NOMO-1 treated with DMSO at 0.1 percent for 48 hours (cell line): ENCODE results near the gene ARHGAP26.

Source experiments
- DNase-seq: peaks from one replicate; lab custom pipeline; 2025; ENCODE audit not compliant: unreplicated experiment; lab: John Stamatoyannopoulos, UW

ARHGAP26 gene

DNA sequence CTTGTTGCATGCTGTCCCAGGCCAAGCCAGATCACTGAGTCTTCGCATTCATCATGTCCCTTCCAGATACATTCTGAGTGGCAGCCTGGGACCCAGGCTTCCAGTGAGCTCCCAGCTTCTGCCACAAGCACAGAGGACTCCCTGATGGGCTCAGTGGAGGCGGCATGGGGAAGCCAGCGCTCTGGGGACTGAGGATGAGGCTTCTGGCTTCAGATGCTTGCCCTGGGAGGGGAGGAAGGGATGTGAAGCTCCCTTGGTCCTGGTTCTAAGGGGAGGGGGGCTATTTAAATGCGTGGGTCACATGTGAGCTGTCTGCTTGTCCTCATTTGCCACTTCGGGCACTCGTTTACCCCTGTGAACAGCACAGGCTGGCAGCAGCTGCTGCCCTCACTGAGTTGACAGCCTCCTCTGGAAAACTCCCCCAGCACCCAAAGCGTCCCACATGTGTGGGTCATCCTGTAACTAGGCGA, 459.3 kb downstream of the ARHGAP26 start:
- no peak for DNase-seq

DNA sequence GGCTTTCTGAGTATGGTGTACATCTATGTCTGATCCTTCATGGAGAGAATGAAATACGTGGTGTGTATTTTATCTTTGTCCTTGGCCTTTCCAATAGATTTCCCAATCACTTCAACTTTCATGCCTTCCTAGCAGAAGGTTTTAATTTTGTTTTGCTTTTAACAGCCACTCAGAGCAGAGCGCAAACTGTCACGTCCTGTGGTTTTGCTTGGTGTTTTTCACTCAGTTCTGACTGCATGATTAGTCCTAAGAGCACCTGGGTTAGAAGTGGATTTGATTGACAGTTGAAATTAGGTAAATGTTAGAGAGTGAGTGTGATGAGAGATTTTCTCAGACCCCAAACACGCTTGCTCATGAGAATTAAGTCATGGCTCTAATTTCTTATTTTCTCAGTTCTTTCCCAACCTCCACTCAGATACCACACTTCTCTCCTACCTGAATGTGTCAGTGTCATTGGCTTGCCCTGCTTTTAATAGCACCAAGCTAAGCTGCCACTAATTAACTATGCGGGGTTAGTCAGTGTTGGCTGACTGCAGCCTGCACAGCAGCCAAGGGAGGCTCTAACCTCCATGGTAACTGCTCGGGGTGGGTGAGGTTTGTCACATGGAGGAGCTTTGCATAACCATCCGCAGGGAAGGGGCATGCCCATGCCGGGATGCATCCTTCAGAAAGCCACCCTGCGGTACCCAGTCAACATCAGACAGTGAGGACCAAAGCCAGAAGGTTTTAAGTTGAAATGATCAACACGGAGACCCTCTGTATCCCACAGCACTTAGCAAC, 459.9 kb downstream of the ARHGAP26 start:
- DNase-seq: peak; percentile 46

DNA sequence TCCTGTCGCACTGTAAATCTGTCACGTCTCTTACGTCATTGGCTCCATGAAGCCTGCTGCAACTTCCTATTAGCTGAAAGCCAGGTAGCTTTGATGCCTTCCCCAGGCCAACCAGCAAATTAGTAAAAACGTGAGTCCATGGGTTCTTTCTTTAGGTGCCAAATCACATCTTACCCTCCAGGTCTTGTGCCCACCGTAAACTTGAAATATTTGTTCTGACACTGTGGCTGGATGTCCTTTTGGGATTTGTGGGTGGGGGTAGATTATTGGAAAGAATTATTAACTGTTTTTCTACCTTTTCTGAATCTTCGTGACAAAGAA, 460.5 kb downstream of the ARHGAP26 start:
- peak; percentile 25 for DNase-seq

DNA sequence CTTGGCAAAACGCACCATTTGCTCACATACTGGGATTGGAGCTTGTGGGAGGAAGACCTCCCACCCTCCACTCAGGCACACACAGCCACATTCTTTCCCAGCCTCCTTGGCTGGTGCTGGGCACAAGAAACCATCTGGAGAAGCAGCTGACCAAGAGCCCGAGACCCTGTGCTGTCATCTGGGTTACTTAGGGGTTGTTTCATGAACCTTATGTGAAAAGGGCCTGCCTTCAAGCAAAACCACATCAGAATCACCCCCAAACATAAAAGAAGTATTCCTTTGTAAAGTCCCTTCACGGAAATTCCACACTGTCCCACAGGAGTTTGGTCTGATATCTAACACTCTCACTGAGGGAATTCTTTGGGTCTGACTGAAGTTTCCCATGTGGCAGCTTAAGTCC, 461.2 kb downstream of the ARHGAP26 start:
- no peak for DNase-seq

DNA sequence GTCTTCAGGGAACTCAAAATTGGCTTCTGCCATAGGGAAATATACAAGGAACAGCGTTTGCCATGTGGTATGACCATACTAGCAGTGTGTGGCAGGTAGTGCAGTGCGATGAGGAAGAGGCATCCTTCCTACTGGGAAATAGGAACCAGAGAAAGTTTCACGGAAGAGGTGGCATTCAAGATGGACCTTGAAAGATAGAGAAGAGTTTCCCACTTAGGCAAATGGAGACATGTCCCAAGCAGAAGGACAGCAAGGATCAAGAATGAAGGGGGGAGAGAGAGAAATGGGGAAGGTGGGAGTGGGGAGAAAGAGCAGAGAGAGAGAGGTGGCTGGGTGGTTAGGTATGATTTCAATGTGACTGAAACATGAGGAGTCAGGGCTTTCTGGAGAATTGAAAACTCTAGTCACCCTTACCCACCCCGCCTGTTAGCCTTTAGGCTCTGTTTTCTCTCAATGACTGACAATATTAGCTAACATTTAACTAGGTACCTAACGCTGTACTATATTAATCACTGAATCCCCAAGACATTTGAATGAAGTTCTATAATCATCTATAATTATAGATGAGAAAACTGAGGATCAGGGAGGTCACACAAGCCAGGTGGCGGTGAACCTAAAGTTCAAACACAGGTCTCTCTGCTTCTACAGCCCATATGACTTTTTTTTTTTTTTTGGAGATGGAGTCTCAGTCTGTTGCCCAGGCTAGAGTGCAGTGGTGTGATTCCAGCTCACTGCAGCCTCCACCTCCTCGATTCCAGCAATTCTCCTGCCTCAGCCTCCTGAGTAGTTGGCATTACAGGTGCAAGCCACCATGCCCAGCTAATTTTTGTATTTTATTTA, 462.0 kb downstream of the ARHGAP26 start:
- no peak for DNase-seq

DNA sequence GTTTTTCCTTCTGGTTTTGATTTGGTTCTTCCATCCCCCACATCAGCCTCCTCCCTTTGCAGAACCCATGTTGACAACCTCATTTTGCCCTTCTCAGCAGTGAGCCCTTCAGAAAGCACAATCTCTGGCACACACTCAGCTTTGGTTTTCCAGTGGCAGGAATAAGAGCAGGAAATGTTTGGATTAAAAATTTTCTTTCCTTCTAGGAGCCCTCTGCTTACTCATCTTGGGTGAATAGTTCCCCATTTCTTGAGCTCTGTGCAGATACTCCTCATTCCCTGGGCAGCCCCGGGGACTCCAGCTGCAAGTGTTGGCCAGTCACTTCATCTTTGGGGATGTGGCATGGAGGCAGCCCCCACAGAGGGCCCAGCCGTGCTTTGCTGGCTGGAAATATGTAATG, 462.9 kb downstream of the ARHGAP26 start:
- DNase-seq: no peak

DNA sequence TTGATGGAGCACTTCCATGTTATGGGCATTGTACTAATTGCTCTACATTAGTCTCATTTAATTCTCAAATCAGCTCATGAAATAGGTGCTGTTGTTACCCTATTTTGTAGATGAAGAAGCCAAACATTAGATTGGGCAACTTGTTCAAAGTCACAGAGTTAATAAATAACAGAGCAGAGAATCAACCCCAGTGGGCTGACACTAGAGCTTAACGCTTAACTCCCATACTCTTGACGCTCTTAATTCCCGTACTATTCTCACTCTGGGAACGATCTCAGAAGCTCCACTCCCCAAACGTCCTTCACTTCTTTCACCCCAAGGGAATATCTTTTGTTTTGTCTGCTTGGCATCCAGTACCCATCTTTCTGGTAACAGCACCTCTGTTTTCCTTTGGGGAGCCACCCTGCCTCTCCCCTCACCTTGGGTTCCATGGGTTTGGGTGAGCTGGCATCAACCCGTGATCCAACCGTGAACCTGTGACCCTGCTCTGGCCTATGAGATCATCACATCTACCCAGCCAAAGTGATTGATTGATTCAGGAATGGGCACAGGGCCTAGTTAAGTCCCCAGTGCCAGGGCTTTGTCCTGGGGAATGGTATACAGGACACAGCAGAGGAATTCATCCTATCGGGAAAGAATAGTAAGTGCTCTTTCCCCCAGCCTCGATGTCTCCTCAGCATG, 464.1 kb downstream of the ARHGAP26 start:
- no peak for DNase-seq

DNA sequence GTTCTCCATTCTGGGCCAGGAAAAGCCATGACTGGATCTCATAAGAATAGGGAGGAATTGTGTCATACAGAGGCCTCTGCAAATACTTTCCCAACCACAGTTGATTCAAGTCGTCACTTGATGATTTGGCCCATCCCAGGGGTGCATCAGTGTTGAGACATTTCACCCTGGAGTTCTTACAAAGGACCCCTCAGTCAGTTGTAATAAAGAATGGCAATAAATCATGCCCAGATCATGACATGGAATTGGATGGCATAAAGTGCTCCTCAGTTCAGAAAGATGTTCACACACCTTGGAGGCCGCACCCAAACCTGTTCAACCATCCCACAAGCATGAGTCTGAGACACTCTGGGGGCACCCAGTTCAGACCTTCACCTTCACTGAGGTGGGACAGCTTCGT, 465.2 kb downstream of the ARHGAP26 start:
- no peak for DNase-seq

DNA sequence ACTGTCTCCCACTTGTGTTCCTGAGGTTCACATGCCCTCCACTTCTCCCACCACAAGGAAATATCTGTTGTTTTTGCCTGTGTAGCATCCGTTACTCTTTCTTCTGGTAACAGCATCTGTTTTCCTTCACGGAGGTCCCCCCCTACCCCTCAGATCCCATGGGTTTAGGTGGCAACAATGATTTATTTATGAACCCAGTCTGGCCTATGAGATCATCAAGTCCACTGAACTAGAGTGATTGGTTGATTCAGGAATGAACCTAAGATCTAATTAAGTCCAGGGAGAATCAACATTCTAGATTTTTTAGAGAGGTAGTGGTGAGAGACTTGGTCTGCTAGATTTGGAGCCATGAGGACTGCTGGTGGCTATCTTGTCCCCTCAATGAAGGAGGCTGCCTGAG, 466.5 kb downstream of the ARHGAP26 start:
- DNase-seq: no peak

DNA sequence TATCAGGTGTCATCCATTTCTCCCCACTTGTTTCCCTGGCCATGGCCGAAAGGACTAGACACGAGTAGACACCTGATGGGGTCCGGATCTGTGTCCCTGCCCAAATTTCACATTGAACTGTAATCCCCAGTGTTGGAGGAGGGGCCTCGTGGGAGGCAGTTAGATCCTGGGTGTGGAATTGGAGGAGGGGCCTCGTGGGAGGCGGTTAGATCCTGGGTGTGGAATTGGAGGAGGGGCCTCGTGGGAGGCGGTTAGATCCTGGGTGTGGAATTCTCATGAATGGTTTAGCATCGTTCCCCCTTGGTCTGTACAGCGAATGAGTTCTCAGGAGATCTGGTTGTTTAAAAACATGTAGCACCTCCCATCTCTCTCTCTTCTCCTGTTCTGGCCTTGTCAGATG, 467.5 kb downstream of the ARHGAP26 start:
- no peak for DNase-seq

DNA sequence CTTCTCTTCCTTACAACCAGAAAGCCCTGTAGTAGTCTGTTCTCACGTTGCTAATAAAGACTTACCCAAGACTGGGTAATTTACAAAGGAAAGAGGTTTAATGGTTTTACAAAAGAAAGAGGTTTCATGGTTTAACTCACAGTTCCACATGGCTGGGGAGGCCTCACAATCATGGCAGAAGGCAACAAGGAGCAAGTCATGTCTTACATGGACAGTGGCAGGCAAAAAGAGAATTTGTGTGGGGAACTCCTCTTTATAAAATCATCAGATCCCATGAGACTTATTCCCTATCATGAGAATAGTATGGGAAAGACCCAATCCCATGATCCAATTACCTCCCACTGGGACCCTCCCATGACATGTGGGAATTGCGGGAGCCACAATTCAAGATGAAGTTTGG, 468.4 kb downstream of the ARHGAP26 start:
- DNase-seq: no peak

DNA sequence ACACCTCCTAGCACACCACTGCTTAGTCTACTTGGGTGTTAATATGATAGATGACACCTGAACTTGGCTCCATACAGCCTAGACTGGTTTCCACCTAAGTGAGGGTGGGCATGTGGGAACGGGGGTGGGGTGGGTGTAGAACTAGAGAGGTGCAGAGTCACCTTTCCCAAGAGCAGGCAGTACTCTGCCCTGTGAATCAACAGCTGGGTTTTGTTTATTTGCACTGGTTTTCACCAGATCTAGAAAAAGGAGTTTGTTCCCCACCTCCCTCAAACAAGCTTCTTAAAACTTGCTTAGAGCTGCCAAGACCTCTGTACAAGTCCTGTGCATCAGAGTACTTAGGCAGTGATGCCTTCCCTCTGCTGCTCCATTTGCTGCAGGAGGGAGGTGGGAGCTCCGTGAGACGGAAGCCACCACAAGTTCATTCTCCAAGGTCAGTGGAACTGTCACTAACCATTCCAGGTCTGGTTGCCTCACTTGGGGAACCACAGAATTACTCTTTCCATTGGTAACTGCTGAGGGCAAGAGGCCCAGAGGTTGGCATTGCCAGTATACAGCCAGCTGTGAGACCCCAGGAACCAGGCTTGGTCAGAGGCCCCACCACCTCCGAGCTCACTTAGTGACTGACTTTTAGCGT, 469.8 kb downstream of the ARHGAP26 start:
- DNase-seq: no peak

DNA sequence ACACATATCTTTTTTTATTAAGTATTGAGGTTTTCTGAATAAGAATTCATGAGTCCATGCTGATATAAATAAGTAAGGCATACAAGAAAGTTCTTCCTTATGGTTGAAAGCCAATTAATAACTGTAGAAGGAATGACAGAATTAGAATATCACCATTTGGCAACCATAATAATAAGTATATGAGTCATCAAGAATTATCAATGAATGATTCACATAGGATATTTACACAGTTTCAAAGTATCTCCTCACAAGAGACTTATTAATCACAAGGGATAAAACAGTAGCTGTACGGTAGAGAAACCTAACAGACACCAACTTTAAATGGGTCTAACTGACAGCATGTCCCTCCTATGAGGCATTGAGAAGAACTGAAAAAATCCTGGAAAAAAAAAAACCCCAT, 471.7 kb downstream of the ARHGAP26 start:
- no peak for DNase-seq

DNA sequence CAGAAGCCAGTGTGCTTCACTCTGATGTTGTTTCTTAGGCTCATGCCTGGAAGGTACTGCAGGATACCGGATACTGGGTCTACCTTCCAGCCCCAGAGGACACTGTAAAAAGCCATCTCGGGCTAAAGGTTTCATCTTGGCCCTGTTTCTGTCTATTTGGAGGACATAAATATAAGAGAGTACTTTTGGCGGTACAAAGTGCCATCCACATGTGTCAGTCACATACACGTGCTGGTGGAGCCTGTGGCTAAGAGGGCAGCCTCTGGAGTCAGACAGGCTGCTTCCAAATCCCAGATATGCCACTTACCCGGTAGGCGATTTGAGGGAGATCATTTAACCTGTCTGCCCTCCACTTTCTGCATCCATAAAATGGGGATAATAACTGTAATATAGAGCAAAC, 472.9 kb downstream of the ARHGAP26 start:
- no peak for DNase-seq

DNA sequence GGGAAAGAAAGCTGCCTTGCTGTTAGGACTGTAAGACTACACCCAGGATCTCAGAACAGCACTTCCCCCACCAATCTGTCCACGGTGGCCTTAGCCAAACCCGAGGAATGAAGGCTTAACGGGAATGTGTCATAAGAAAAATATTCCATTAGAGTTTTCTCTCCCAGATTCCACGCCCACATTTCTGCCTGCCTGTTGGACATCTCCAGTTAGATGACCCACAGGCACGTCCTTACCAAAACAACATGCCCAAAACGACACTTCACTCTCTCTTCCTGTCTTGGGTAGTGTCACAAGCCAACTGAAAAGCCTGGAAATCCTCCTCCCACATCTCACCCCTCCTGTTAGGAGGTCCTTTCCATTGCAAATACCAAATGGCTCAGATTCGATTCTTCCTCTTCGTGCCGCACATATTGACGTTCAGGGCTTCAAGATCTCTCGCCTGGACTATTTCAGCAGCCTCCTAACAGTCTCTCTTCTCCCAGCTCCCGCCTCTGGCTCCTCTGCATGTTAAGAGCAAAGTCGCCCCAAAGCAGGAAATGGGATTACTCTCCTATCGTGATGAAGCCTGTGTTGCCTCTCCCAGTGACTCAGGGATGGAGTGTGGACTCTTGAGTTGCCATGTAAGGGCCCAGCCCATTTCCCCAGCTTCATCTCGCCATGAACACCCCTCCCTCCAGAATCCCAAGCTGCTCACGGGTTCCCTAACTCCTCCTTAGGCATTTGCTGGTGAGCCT, 474.0 kb downstream of the ARHGAP26 start:
- DNase-seq: no peak

DNA sequence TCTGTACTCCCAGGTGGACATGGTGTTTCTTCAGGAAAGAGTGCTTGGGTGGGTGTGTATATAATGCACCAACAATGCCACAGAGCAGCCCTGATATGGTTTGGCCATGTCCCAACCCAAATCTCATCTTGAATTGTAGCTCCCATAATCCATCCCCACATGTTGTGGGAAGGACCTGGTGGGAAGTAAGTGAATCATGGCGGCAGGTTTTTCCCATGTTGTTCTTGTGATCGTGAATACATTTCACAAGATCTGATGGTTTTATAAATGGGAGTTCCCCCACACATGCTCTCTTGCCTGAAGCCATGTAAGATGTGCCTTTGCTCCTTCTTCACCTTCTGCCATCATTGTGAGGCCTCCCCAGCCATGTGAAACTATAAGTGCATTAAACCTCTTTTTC, 474.8 kb downstream of the ARHGAP26 start:
- no peak for DNase-seq

DNA sequence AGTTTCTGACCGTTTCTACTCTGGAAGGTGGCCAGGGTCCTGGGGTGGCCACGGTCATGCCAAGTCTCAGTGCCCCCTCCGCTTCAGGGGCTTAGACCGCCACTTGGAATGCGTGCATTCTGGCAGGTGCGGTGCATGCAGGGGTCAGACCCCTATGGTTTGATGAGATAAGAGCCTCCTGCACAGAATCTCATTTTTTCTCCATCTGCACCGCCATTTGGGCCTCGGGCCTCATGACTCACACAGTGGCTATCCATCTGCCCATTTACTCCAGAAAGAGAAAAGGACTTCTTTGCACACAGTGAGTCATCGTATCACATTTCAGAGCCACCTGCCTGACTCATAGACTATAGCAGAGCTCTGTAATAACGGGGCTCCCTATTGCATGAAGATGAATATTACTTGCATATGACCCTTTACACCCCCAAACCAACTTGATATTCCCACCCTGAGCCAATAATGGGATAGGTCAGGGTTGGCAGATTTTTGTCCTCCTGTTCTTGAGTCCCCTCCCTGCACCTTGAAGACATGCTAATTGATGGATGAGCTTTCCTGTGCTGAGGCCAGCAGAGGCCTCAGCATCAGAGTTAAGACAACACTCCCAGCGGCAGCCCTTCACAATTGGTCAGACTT, 475.9 kb downstream of the ARHGAP26 start:
- DNase-seq: no peak

DNA sequence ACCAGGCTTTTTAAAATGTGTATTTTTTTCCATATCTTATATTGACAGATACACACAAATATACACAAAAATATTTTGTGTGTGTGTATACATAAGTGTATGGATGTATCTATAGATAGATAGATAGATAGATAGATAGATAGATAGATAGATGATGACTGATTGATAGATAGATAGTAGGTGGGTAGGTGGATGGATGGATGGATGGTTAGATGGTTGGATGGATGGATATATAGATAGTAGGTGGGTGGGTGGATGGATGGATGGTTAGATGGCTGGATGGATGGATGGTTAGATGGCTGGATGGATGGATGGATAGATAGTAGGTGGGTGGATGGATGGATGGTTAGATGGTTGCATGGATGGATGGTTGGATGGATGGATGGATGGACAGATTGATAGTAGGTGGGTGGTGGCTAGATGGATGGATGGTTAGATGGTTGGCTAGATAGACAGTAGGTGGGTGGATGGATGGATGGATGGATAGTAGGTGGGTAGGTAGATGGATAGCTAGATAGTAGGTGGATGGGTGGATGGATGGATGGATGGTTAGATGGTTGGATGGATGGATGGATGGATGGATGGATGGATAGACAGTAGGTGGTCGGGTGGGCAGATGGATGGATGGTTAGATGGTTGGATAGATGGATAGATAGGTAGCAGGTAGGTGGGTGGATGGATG, 477.1 kb downstream of the ARHGAP26 start:
- no peak for DNase-seq

DNA sequence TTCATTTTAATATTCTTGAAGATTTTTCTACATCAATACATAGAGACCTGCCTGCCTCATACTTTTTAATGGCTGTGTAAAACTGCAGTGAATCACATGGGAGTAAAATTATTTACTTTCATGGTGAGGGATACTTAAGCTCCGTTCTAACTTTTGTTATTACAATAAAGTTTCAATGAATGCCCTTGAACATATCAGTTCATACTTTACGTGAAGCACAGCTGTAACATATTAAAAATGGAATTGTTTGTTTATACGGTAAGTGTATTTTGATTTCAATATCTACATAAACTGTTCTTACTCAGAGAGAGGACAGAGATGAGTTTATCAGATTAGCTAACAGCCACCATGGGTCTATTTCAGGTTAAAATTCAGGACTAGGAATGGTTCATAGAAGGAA, 478.2 kb downstream of the ARHGAP26 start:
- DNase-seq: no peak
